Neural cell (in vitro differentiated cells): ENCODE results near the gene TRAT1.

Source experiments
- EP300 ChIP-seq: fragments of 450-650 bp; conservative IDR thresholded peaks from 2 replicates; pipeline ENCODE4 v1.6.1; 2014; ENCODE audit warnings: antibody characterized with exemption, mild to moderate bottlenecking, moderate library complexity; ENCODE audit not compliant: poor library complexity, severe bottlenecking
- EZH2 ChIP-seq: fragments of 200-600, 300-800 bp; shearing (Covaris generic), sonication (generic); IDR thresholded peaks from 2 replicates; pipeline ENCODE4 v1.6.1; 2014; ENCODE audit warnings: antibody characterized with exemption, low read length, borderline replicate concordance, mild to moderate bottlenecking; ENCODE audit not compliant: insufficient read depth, poor library complexity, severe bottlenecking

GRCh38 chr3:108882762-108883161 is 60.2 kb downstream of the TRAT1 start:
- TF ChIP-seq EZH2 (no peak), EP300 (no peak)
